B cell (primary cell): ENCODE results near the gene HOXA5. TPM values are rescaled to one million over a fixed set of nuclear protein-coding genes. Genes with fewer than 3 reads are reported as not detected.

Source experiments
- ATAC-seq: fragments of 200-7000 bp; cut with Tn5 transposase; one replicate; pipeline ENCODE4 v1.10.0; 2021; ENCODE audit warnings: low read depth, mild to moderate bottlenecking, moderate number of reproducible peaks, moderate library complexity
- CTCF ChIA-PET: fragments of 350-600 bp; sonication (Branson Sonifier 250); formaldehyde crosslinking; loops from one replicate; lab custom pipeline; 2021; ENCODE audit warnings: antibody characterized with exemption, inconsistent platforms; lab: Charles Lee
- POLR2A ChIA-PET: fragments of 350-600 bp; sonication (Branson Sonifier 250); formaldehyde crosslinking; loops from one replicate; lab custom pipeline; 2021; ENCODE audit warnings: antibody characterized with exemption; lab: Charles Lee
- DNase-seq: peaks from one replicate; pipeline ENCODE4 v3.0.0; 2013
- H2AFZ ChIP-seq: 2 replicates; pipeline ENCODE4 v1.6.1; 2012; ENCODE audit warnings: mild to moderate bottlenecking, low read depth, low read length; ENCODE audit not compliant: insufficient read depth, poor library complexity, severe bottlenecking
- H3K27ac ChIP-seq, 2 donors: 1 replicate in 1 of 2; 2 replicates in 1 of 2; pipeline ENCODE4 v1.5.1; 2012 to 2013; ENCODE audit warnings: low read length in 2 of 2, mild to moderate bottlenecking in 2 of 2, moderate library complexity in 1 of 2
- H3K27me3 ChIP-seq, 4 experiments: fragments of 200-600 bp in 1 of 4; sonication (generic) in 1 of 4; replicated peaks in 1 of 4; 1 replicate in 2 of 4; 2 replicates in 2 of 4; pipeline versions ENCODE4 v1.6.1 to v1.7.0; 2013 to 2016; ENCODE audit warnings: low read length in 3 of 4, mild to moderate bottlenecking in 2 of 4, mixed read lengths in 1 of 4, moderate library complexity in 1 of 4; ENCODE audit not compliant: insufficient read depth in 4 of 4, control insufficient read depth in 3 of 4; ENCODE audit errors: control extremely low read depth in 1 of 4
- H3K36me3 ChIP-seq, 2 experiments: replicated peaks in 1 of 2; 1 replicate in 1 of 2; 2 replicates in 1 of 2; pipeline versions ENCODE4 v1.6.1 to v1.7.1; 2013; ENCODE audit warnings: low read length in 1 of 2; ENCODE audit not compliant: insufficient read depth in 2 of 2, control insufficient read depth in 1 of 2; ENCODE audit errors: control extremely low read depth in 1 of 2, extremely low read depth in 1 of 2
- H3K4me1 ChIP-seq, 2 donors: fragments of 200-600 bp in 1 of 2; sonication (generic) in 1 of 2; 1 replicate in 1 of 2; 2 replicates in 1 of 2; pipeline versions ENCODE4 v1.5.1 to v1.6.1; 2013 to 2017; ENCODE audit warnings: low read length in 2 of 2; ENCODE audit not compliant: control insufficient read depth in 2 of 2, insufficient read depth in 2 of 2
- H3K4me2 ChIP-seq: replicated peaks from 2 replicates; pipeline ENCODE3; 2012; ENCODE audit warnings: mild to moderate bottlenecking, low read depth, low read length; ENCODE audit not compliant: poor library complexity, severe bottlenecking
- H3K4me3 ChIP-seq, 5 experiments: fragments of 200-600 bp in 1 of 5; sonication (generic) in 1 of 5; 1 replicate in 3 of 5; 2 replicates in 2 of 5; pipeline versions ENCODE4 v1.5.1 to v1.7.0; 2011 to 2016; ENCODE audit warnings: low read length in 4 of 5, mild to moderate bottlenecking in 4 of 5, low read depth in 2 of 5, control low read depth in 1 of 5, moderate library complexity in 1 of 5; ENCODE audit not compliant: insufficient read depth in 1 of 5; ENCODE audit errors: control extremely low read depth in 1 of 5, extremely low read depth in 1 of 5
- H3K79me2 ChIP-seq: fragments of 200-600 bp; sonication (generic); one replicate; pipeline ENCODE4 v1.6.0; 2016; ENCODE audit warnings: low read length; ENCODE audit not compliant: control insufficient read depth, insufficient read depth
- H3K9ac ChIP-seq: fragments of 200-600 bp; sonication (generic); 2 replicates; pipeline ENCODE4 v1.6.1; 2017; ENCODE audit warnings: mild to moderate bottlenecking, low read length, moderate library complexity
- H3K9me3 ChIP-seq, 3 donors: one replicate each; pipeline versions ENCODE4 v1.6.1 to v1.7.1; 2013; ENCODE audit warnings: low read length in 2 of 3; ENCODE audit not compliant: control insufficient read depth in 2 of 3, insufficient read depth in 1 of 3; ENCODE audit errors: control extremely low read depth in 1 of 3
- H4K20me1 ChIP-seq: 2 replicates; pipeline ENCODE4 v1.6.0; 2012; ENCODE audit warnings: mild to moderate bottlenecking, low read length; ENCODE audit not compliant: insufficient read depth, control insufficient read depth, poor library complexity, severe bottlenecking
- H3K27ac Mint-ChIP-seq: one replicate; pipeline ENCODE4 v1.8.0; 2021; ENCODE audit warnings: mixed read lengths
- H3K27me3 Mint-ChIP-seq: one replicate; pipeline ENCODE4 v1.8.0; 2021; ENCODE audit warnings: mixed read lengths
- H3K4me1 Mint-ChIP-seq: one replicate; pipeline ENCODE4 v1.8.0; 2021; ENCODE audit warnings: mixed read lengths
- H3K4me3 Mint-ChIP-seq: one replicate; pipeline ENCODE4 v1.8.0; 2021; ENCODE audit warnings: mixed read lengths
- H3K9me3 Mint-ChIP-seq: one replicate; pipeline ENCODE4 v1.8.0; 2022; ENCODE audit warnings: mixed read lengths; ENCODE audit not compliant: insufficient read depth
- CTCF ChIP-seq: fragments of 200-600 bp; IDR thresholded peaks from one replicate; pipeline ENCODE4 v1.8.0; 2022; ENCODE audit warnings: antibody characterized with exemption, mild to moderate bottlenecking
- EZH2 ChIP-seq: IDR thresholded peaks from 2 replicates; pipeline ENCODE4 v1.6.1; 2012; ENCODE audit warnings: borderline replicate concordance, low read depth, mild to moderate bottlenecking, moderate library complexity, low read length; ENCODE audit not compliant: insufficient read depth, poor library complexity, severe bottlenecking
- WGBS: methylation state at CpG from one replicate; pipeline ENCODE4 v1.1.5; 2013; ENCODE audit warnings: missing lambda C conversion rate; ENCODE audit not compliant: insufficient coverage; 5-methylcytosine and 5-hydroxymethylcytosine counted together
- intact Hi-C: fragments of 100-400 bp; cut with micrococcal nuclease; formaldehyde crosslinking; loops from one replicate; pipeline ENCODE4 v1.10.0; 2022
- polyA plus RNA-seq: library from polyadenylated mRNA; depleted of rRNA; stranded (reverse); fragments of >200 nt; gene quantifications from 2 replicates; pipeline ENCODE4 v1.2.3, GENCODE V29; 2012
- total RNA-seq, 2 donors: library from RNA; stranded (reverse); fragments of 120-200 nt in 1 of 2; gene quantifications; 1 replicate in 1 of 2; 2 replicates in 1 of 2; pipeline versions ENCODE4 v1.2.3 to v1.2.4, GENCODE V29; 2013 to 2022

The HOXA5 gene
- total and polyA plus RNA-seq, 2 donors (not counting 1 experiment from before 2014, with no cell fraction given): not detected

GRCh38 chr7:27123007-27123476 lies 20.4 kb downstream of the HOXA5 start:
- CTCF ChIA-PET: no interaction called here
- H2AFZ ChIP-seq: no peak overlapping the region

More at GRCh38 chr7:27123007-27123476, 20.4 kb downstream of the HOXA5 start:
- Mint-ChIP-seq H3K27ac (no peak overlapping the region), H3K4me1 (no peaks in the 10 kb centered on the region), H3K27me3 (peaks cover 36% of the 10 kb centered on the region), H3K9me3 (no peaks in the 10 kb centered on the region), H3K4me3 (no peak overlapping the region)
- intact Hi-C loops: no loop called here
- Histone ChIP-seq H3K27me3 (peaks cover 0 to 3% (median under 1%) of the 10 kb centered on the region in 4 experiments), H3K4me2 (no peak overlapping the region), H3K4me3 (no peak overlapping the region), H3K36me3 (no peaks in the 10 kb centered on the region), H3K9ac (no peak overlapping the region), H3K79me2 (no peaks in the 10 kb centered on the region), H3K27ac (no peak overlapping the region), H3K9me3 (peaks cover 0 to 3% (median 0%) of the 10 kb centered on the region in 3 donors), H3K4me1 (no peaks in the 10 kb centered on the region), H4K20me1 (no peaks in the 10 kb centered on the region)
- no peak for DNase-seq
- WGBS: 96% methylated on average over 12 of the region's 14 CpGs
- ATAC-seq: no peak
- TF ChIP-seq EZH2 (no peak), CTCF (no peak)
- POLR2A ChIA-PET: no interaction called here
